Progenitor cell of endocrine pancreas (in vitro differentiated cells): ENCODE measurements around the gene BTLA. TPM values are rescaled to one million over a fixed set of nuclear protein-coding genes. Genes with fewer than 3 reads are reported as not detected.

Experiments
- DNase-seq: peaks from one replicate; pipeline ENCODE4 v3.0.0; 2021; ENCODE audit warnings: low spot score; ENCODE audit not compliant: unreplicated experiment
- H3K27ac Mint-ChIP-seq: 2 replicates; pipeline ENCODE4 v1.8.0; 2021; ENCODE audit warnings: mild to moderate bottlenecking, moderate library complexity, mixed read lengths
- H3K27me3 Mint-ChIP-seq: 2 replicates; pipeline ENCODE4 v1.8.0; 2021; ENCODE audit warnings: mixed read lengths
- H3K36me3 Mint-ChIP-seq: 2 replicates; pipeline ENCODE4 v1.8.0; 2022; ENCODE audit warnings: mixed read lengths; ENCODE audit not compliant: insufficient read depth
- H3K4me1 Mint-ChIP-seq: 2 replicates; pipeline ENCODE4 v1.8.0; 2021; ENCODE audit warnings: low read depth, mixed read lengths
- H3K4me3 Mint-ChIP-seq: 2 replicates; pipeline ENCODE4 v1.8.0; 2021; ENCODE audit warnings: low read depth, mild to moderate bottlenecking, moderate library complexity, mixed read lengths
- H3K9me3 Mint-ChIP-seq: 2 replicates; pipeline ENCODE4 v1.8.0; 2021; ENCODE audit warnings: low read depth, mixed read lengths
- total RNA-seq: library from RNA; stranded (reverse); gene quantifications from 2 replicates; pipeline ENCODE4 v1.2.1, GENCODE V29; 2021
- TF ChIP-seq, protein P1 (sequence below): fragments of 200-600 bp; sonication (generic); IDR thresholded peaks from one replicate; pipeline ENCODE4 v1.5.0; 2021; ENCODE audit warnings: antibody characterized with exemption, mild to moderate bottlenecking; ENCODE audit not compliant: unreplicated experiment

Gene BTLA
- total RNA-seq, 1 donor from 2014 or later: not detected

DNA sequence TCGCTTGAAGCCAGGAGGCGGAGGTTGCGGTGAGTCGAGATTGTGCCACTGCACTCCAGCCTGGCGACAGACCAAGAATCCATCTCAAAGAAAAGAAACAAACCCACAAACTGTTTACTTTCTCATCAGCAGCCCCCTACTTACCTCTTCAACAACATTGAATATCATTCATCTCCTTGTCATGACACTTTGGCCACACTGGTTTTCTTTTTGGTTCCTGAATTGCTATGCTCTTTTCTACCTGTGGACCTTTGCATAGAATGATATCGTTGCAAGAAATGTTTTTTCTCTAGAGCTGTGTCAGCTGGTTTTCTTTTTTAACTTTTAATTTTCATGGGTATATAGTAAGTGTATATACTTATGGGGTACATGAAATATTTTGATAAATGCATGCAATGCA, 83.9 kb downstream of the BTLA start:
- H3K27ac Mint-ChIP-seq: no peak overlapping the region
- TF ChIP-seq, protein P1, sequence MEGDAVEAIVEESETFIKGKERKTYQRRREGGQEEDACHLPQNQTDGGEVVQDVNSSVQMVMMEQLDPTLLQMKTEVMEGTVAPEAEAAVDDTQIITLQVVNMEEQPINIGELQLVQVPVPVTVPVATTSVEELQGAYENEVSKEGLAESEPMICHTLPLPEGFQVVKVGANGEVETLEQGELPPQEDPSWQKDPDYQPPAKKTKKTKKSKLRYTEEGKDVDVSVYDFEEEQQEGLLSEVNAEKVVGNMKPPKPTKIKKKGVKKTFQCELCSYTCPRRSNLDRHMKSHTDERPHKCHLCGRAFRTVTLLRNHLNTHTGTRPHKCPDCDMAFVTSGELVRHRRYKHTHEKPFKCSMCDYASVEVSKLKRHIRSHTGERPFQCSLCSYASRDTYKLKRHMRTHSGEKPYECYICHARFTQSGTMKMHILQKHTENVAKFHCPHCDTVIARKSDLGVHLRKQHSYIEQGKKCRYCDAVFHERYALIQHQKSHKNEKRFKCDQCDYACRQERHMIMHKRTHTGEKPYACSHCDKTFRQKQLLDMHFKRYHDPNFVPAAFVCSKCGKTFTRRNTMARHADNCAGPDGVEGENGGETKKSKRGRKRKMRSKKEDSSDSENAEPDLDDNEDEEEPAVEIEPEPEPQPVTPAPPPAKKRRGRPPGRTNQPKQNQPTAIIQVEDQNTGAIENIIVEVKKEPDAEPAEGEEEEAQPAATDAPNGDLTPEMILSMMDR: no peak
- no peaks in the 10 kb centered on the region for H3K36me3 Mint-ChIP-seq
- no peak overlapping the region for H3K4me3 Mint-ChIP-seq
- peaks cover 4% of the 10 kb centered on the region for H3K9me3 Mint-ChIP-seq
- no peaks in the 10 kb centered on the region for H3K4me1 Mint-ChIP-seq
- peaks cover 13% of the 10 kb centered on the region for H3K27me3 Mint-ChIP-seq
- no peak for DNase-seq

Other genes starting within 250 kb of the BTLA start
- 1.5 and 2.3 TPM in 2 replicates for gene SLC9C1, start 205.3 kb downstream of the BTLA start, total RNA-seq
- 37.4 and 42.1 TPM in 2 replicates for gene CD200, start 166.3 kb downstream of the BTLA start, total RNA-seq
- gene ATG3, start 62.5 kb upstream of the BTLA start, total RNA-seq: 26.9 and 30.8 TPM in 2 replicates
- 33.8 and 36.8 TPM in 2 replicates for gene SLC35A5, start 62.6 kb upstream of the BTLA start, total RNA-seq
- gene CCDC80, start 141.7 kb upstream of the BTLA start, total RNA-seq: 9.1 and 13.3 TPM in 2 replicates